HG03565 (cell line): Measurements from ENCODE around the gene BEND7.

Source experiments
- ATAC-seq: cut with Tn5 transposase; IDR thresholded peaks from one replicate; pipeline ENCODE4 v1.9.1; 2021; ENCODE audit warnings: mild to moderate bottlenecking, moderate library complexity; ENCODE audit not compliant: unreplicated experiment

The BEND7 gene

GRCh38 chr10:13393640-13394039 is 135.2 kb downstream of the BEND7 start:
- ATAC-seq, result no peak

DNA sequence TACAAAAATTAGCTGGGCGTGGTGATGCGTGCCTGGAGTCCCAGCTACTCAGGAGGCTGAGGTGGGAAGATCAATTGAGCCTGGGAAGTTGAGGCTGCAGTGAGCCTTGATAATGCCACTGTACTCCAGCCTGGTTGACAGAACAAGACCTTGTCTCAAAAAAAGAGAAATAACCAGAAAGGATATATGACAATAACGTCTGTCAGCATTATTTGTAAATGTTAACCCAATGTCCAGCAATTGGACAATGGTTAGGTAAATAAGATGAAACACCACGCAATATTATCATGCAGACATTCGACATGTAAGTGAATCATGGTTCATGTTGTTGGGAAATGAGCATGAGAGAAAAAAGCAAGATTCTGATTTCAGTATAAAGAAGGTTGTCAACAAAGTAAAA is 136.1 kb downstream of the BEND7 start:
- ATAC-seq, result no peak
